Liver (tissue), 9 donors: Measurements from ENCODE around the gene NRG2. TPM values are rescaled to one million over a fixed set of nuclear protein-coding genes. Genes with fewer than 3 reads are reported as not detected.

Experiments
- DNase-seq: peaks from one replicate; pipeline ENCODE4 v3.0.0-alpha.2; 2017; ENCODE audit warnings: low spot score
- H3K27ac ChIP-seq, 2 donors: one replicate each; pipeline ENCODE4 v1.7.0; 2013; ENCODE audit warnings: inconsistent platforms in 2 of 2, low read length in 2 of 2, control low read depth in 1 of 2, low read depth in 1 of 2, mild to moderate bottlenecking in 1 of 2
- H3K27me3 ChIP-seq, 4 donors: one replicate each; pipeline versions ENCODE4 v1.6.1 to v1.7.0; 2013; ENCODE audit warnings: low read length in 3 of 4, inconsistent platforms in 1 of 4, mild to moderate bottlenecking in 1 of 4, moderate library complexity in 1 of 4; ENCODE audit not compliant: control insufficient read depth in 4 of 4, insufficient read depth in 4 of 4
- H3K36me3 ChIP-seq, 4 donors: one replicate each; pipeline versions ENCODE4 v1.6.1 to v1.7.0; 2013; ENCODE audit warnings: low read length in 3 of 4, mild to moderate bottlenecking in 3 of 4, low read depth in 1 of 4, moderate library complexity in 1 of 4; ENCODE audit not compliant: control insufficient read depth in 4 of 4, insufficient read depth in 3 of 4
- H3K4me1 ChIP-seq, 4 donors: one replicate each; pipeline versions ENCODE4 v1.6.1 to v1.7.0; 2013; ENCODE audit warnings: low read length in 3 of 4, mild to moderate bottlenecking in 3 of 4, moderate library complexity in 1 of 4; ENCODE audit not compliant: control insufficient read depth in 4 of 4, insufficient read depth in 4 of 4
- H3K4me3 ChIP-seq, 3 donors: one replicate each; pipeline versions ENCODE4 v1.6.1 to v1.7.0; 2013; ENCODE audit warnings: low read length in 3 of 3, control low read depth in 1 of 3, low read depth in 1 of 3, mild to moderate bottlenecking in 1 of 3
- H3K9ac ChIP-seq, 2 donors: one replicate each; pipeline ENCODE4 v1.7.0; 2013; ENCODE audit warnings: low read length in 2 of 2, mild to moderate bottlenecking in 2 of 2, moderate library complexity in 2 of 2, control low read depth in 1 of 2, low read depth in 1 of 2
- H3K9me3 ChIP-seq, 4 donors: one replicate each; pipeline versions ENCODE4 v1.6.1 to v1.7.0; 2013; ENCODE audit warnings: low read length in 3 of 4; ENCODE audit not compliant: control insufficient read depth in 4 of 4
- ATF3 ChIP-seq: IDR thresholded peaks from 2 replicates; pipeline ENCODE4 v1.6.1; 2016; ENCODE audit warnings: antibody characterized with exemption
- CTCF ChIP-seq: fragments of 150-350 bp; IDR thresholded peaks from 2 replicates; pipeline ENCODE4 v1.5.1; 2017; ENCODE audit warnings: improper control_type of control experiment, low read depth, low read length; ENCODE audit not compliant: missing input control
- EGR1 ChIP-seq, 2 donors: IDR thresholded peaks; 2 replicates each; pipeline ENCODE4 v1.6.1; 2016 to 2018; ENCODE audit warnings: antibody characterized with exemption in 2 of 2, low read depth in 2 of 2
- GABPA ChIP-seq, 2 donors: IDR thresholded peaks in 1 of 2; conservative IDR thresholded peaks in 1 of 2; 2 replicates each; pipeline ENCODE4 v1.6.1; 2016; ENCODE audit warnings: antibody characterized with exemption in 2 of 2, mild to moderate bottlenecking in 1 of 2, moderate library complexity in 1 of 2
- HNF4A ChIP-seq, 2 donors: conservative IDR thresholded peaks; 2 replicates each; pipeline ENCODE4 v1.6.1; 2016; ENCODE audit warnings: antibody characterized with exemption in 2 of 2, mild to moderate bottlenecking in 2 of 2
- HNF4G ChIP-seq: IDR thresholded peaks from 2 replicates; pipeline ENCODE4 v1.6.1; 2016; ENCODE audit warnings: antibody characterized with exemption
- JUND ChIP-seq, 2 donors: IDR thresholded peaks; 2 replicates each; pipeline ENCODE4 v1.6.1; 2016; ENCODE audit warnings: antibody characterized with exemption in 2 of 2
- MAX ChIP-seq: IDR thresholded peaks from 2 replicates; pipeline ENCODE4 v1.6.1; 2016; ENCODE audit warnings: antibody characterized with exemption
- NR2F2 ChIP-seq: IDR thresholded peaks from 2 replicates; pipeline ENCODE4 v1.6.1; 2016; ENCODE audit warnings: antibody characterized with exemption
- RAD21 ChIP-seq, 2 donors: IDR thresholded peaks; 2 replicates each; pipeline ENCODE4 v1.6.1; 2016; ENCODE audit warnings: antibody characterized with exemption in 2 of 2, mild to moderate bottlenecking in 2 of 2
- REST ChIP-seq: IDR thresholded peaks from 2 replicates; pipeline ENCODE4 v1.6.1; 2016; ENCODE audit warnings: antibody characterized with exemption, mild to moderate bottlenecking
- SP1 ChIP-seq: IDR thresholded peaks from 2 replicates; pipeline ENCODE4 v1.6.1; 2018; ENCODE audit warnings: antibody characterized with exemption, mild to moderate bottlenecking
- TAF1 ChIP-seq: conservative IDR thresholded peaks from 2 replicates; pipeline ENCODE4 v1.6.1; 2016; ENCODE audit warnings: antibody characterized with exemption, mild to moderate bottlenecking
- ZBTB33 ChIP-seq: IDR thresholded peaks from 2 replicates; pipeline ENCODE4 v1.6.1; 2016; ENCODE audit warnings: antibody characterized with exemption
- WGBS: extraction: QIAGEN DNeasy Blood & Tissue Kit; methylation state at CpG from one replicate; pipeline ENCODE4 v1.1.7; 2013; 5-methylcytosine and 5-hydroxymethylcytosine counted together
- polyA plus RNA-seq, 2 donors: library from polyadenylated mRNA; stranded (reverse) in 1 of 2; unstranded in 1 of 2; fragments of 200-250 nt in 1 of 2; fragments of >200 nt in 1 of 2; fragmentation: Nextera tagmentation in 1 of 2; extraction: Ambion mirVana in 1 of 2; gene quantifications; one replicate each; pipeline versions ENCODE4 v1.2.1 to v1.2.3, GENCODE V29; 2013 to 2015
- total RNA-seq, 2 donors: library from RNA; depleted of rRNA; stranded (reverse); fragments of >200 nt; gene quantifications; one replicate each; pipeline ENCODE4 v1.2.3, GENCODE V29; 2014
- donor health status: healthy.
- donor health status: healthy.
- donor health status: healthy.
- donor health status: healthy.
- donor health status: healthy.

NRG2 gene
- total and polyA plus RNA-seq, 4 donors: 0.07 to 0.08 TPM; not detected in 2

- H3K9me3 ChIP-seq: no peaks in the 10 kb centered on the region
- no peaks in the 10 kb centered on the region for H3K36me3 ChIP-seq
- no peak overlapping the region for H3K9ac ChIP-seq
- H3K27me3 ChIP-seq: peaks cover 0 to 8% (median 0%) of the 10 kb centered on the region in 4 donors
- TF ChIP-seq JUND (IDR thresholded peaks at IDR 0.05): no peak
- no peak for TF ChIP-seq CTCF
- TF ChIP-seq ZBTB33: no peak
- TF ChIP-seq EGR1 (IDR thresholded peaks at IDR 0.05; ENCODE audit: low read depth in 2 of 2): no peak
- TF ChIP-seq NR2F2: no peak
- no peak for TF ChIP-seq GABPA (IDR thresholded peaks at IDR 0.05 in 1 of 2, conservative IDR thresholded peaks at IDR 0.05 in 1 of 2)
- no peak for TF ChIP-seq HNF4A (conservative IDR thresholded peaks at IDR 0.05)
- no peak for TF ChIP-seq REST
- no peak for TF ChIP-seq MAX
- TF ChIP-seq HNF4G: no peak
- TF ChIP-seq TAF1: no peak
- H3K27ac ChIP-seq: no peak overlapping the region
- 94% methylated on average over 1 of the region's 1 CpG for WGBS
- no peaks in the 10 kb centered on the region for H3K4me1 ChIP-seq
- no peak for DNase-seq
- no peak overlapping the region for H3K4me3 ChIP-seq
These were observed 47.2 kb downstream of the NRG2 start for GRCh38 chr5:139995929-139996328.

- no peak overlapping the region for H3K9ac ChIP-seq
- no peak overlapping the region for H3K4me3 ChIP-seq
- no peaks in the 10 kb centered on the region for H3K9me3 ChIP-seq
- H3K36me3 ChIP-seq: no peaks in the 10 kb centered on the region
- no peak for DNase-seq
- no peak overlapping the region for H3K27ac ChIP-seq
- peaks cover 0 to 8% (median 0%) of the 10 kb centered on the region in 4 donors for H3K27me3 ChIP-seq
- H3K4me1 ChIP-seq: no peaks in the 10 kb centered on the region
- 89% methylated on average over 1 of the region's 1 CpG for WGBS
- TF ChIP-seq GABPA (IDR thresholded peaks at IDR 0.05 in 1 of 2, conservative IDR thresholded peaks at IDR 0.05 in 1 of 2) (no peak), ATF3 (no peak), ZBTB33 (no peak), SP1 (no peak), MAX (no peak), HNF4A (conservative IDR thresholded peaks at IDR 0.05) (no peak), TAF1 (no peak), REST (no peak), RAD21 (IDR thresholded peaks at IDR 0.05) (no peak), JUND (IDR thresholded peaks at IDR 0.05) (no peak)
These were observed 48.9 kb downstream of the NRG2 start for GRCh38 chr5:139994234-139994633.
